Superior temporal gyrus (tissue), 1 donor: Measurements from ENCODE around the gene TSEN2.
"Not testable (repeated sequence)": the region's sequence is repeated elsewhere in the genome, so short reads cannot be mapped to it uniquely, and the experiment has no call there.

Experiments used
- DNase-seq: peaks from one replicate; pipeline ENCODE4 v3.0.0-alpha.2; 2016; ENCODE audit errors: extremely low spot score

The TSEN2 gene

DNA sequence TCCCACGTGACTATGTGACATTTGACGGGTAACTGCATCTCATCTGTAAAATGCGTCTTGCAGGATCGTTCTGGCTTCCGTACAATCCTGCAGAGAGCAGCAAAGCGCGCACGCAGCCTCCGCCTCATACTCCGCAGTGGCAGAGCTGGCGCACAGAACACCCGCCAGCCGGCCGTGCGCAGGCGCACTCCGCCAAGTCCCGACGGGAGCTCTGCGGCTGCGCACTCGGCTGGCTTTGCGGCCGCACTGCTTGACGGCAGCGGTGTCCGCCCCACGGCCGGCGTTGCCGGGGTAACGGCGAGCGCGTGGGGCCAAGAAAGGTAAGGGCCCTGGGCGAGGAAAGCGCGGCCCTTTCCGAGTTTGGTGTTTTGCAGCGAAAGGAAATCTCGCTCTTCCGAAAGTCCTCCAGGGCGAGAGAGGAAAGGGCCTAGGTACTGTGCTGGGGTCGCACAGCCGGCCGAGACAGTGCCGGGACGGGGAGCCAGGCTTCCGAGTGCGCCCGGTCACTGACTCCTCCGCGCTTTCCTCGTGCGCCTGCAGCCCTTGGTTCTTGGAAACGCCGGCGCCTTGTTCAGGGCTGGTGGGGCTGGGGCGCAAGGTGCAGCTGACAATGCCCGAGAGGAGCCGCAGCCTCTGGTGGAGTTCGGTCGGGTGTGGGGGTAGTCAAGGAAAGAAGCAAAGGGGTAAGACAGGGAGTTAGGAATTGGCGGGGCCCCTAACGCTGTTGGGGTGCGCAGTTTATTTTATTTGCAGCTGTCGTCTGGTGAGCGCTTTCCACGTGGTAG lies at the start of gene TSEN2:
Gene TSEN2 (plus strand): TSS at position 283 of the 785 bp plus-strand sequence. CDS start 5,321 bp downstream, outside the sequence.
- DNase-seq = peak; percentile 92

DNA sequence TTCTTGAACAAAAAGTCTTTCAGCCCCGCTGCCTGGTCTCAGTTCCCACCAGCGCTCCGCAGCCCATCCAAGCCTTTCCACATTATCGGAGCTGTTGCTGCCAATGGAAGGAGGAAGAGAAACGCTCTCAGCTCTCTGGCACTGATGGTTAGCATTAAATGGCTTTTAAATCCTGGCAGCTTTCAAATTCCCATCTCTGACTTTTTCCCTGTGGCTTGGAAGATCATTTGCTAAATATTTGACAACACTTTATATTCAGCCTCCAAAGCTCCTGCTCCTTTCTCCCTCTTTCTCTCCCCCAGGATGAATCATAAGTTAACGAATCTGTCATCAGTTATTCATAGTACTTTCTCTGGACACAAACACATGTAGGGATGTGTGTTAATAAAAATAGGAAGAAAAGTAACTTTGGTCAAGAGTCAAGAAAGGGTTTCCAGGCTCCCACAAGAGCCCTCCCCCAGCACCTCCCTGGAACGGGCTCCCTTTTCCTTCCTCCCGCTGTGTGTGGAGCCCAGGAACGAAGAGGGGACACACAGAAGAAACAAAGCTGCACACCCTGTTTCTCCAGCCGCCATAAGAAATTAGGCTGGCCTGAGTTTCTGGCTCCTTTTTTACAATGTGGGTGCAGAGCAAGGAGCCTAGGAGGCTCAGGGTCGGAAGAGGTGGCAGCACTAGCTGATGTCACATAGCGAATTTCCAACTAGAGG lies 47.6 kb upstream of the TSEN2 start:
- DNase-seq = peak; percentile 14

GRCh38 chr3:12437221-12437605 lies 47.1 kb upstream of the TSEN2 start:
- DNase-seq = no peak

- no peak for DNase-seq
Observed at GRCh38 chr3:12437861-12438260, 46.4 kb upstream of the TSEN2 start.

DNA sequence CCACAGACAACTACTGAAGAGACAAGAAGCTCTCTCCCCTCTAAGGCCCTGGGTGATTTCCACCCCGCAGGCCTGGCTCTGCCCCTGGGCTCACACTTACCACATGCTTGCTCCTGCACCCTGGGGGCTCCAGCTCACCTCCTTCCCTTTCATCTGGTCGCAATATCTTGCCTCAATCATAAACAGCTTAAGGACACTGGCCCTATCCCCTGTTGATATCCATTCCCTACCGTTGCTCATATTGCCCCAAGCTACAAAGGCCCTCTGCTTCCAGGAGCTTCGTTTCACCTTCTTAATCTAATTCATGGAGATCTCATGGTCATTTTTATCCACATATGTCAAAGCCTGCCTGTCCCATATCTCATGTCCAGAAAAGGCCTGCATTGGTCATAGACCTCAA lies 46.0 kb upstream of the TSEN2 start:
- DNase-seq = no peak

- no peak for DNase-seq
Observed at GRCh38 chr3:12439161-12439940, 44.9 kb upstream of the TSEN2 start.

- DNase-seq = no peak
Observed at GRCh38 chr3:12440927-12441714, 43.2 kb upstream of the TSEN2 start.

GRCh38 chr3:12442654-12443501 lies 41.4 kb upstream of the TSEN2 start:
- DNase-seq = no peak

GRCh38 chr3:12443781-12444522 lies 40.3 kb upstream of the TSEN2 start:
- DNase-seq = no peak

DNA sequence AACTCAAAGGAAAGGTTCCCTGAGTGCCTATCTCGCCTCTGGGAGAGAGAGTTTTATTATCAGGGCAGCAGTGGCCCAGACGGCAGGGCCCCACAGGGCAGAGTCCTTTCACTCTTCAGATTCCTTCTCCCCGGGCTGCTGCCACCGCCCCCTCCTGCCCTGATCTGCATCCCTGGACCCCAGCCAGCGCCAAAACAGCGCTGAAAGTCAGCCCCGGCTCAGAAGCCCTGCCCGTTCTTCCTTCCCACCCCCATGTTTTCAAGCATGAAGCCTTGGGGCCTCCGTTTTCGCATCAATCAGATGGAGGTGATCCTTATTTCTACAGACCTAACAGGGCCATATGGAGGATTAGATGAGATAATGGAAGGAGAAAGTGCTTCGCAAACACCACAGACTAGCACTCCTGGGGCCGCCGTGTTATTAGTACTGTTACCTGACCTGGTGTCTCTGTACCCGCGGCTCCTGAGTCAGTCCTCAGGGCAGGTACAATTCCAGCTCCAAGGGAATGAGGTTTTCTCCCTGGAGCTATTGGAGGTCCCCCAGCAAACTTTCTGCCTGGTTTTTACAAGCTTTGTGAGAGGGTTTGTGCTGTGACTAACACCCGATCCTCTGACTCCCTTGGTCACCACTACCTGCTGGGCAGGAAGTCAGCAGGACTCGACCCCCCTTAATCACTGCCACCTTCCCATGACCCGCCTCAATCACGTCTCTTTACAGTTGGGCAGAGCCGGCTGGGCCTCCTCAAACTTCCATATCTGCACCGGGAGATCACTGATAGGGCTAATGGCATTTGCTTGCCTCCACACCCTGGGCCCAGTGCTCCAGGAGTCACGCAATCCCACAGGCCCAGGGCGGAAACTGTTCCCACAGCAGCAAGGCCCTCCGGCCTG lies 39.5 kb upstream of the TSEN2 start:
- no peak for DNase-seq

DNA sequence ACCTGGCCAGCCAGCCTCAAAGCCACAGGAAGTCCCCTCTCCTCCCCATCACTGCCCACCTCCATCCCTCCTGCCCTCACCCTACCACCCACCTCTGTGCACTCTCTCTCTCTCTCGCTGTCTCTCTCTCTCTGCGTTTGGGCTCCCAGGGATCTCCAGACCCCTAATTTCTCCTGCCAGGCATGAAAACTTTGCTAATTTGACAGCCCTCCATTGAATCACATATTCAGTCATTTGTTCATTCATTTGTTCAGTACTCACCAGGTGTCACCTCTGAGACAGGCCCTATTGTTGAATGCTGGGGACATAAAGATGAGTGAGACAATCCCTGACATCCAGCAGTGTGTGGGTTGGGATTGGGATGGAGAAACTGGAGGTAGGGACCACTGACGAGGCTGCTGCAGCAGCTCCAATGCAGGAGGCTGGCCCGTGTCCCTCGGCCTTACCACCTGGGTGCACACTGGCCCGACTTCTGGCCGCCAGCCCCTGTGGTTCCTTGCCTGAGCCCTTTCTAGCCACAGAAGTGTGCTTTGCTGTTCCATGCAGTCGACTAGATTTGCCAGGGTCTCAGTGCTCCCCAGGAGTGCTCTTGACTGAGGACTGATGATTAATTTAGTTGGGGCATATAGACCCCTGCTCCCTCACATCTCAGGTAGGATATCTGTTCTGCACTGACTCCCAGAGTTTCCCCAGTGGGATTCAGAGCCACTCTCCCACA lies 38.6 kb upstream of the TSEN2 start:
- DNase-seq = no peak

GRCh38 chr3:12446298-12446697 lies 38.0 kb upstream of the TSEN2 start:
- no peak for DNase-seq

GRCh38 chr3:12447075-12447474 lies 37.2 kb upstream of the TSEN2 start:
- DNase-seq = no peak

DNA sequence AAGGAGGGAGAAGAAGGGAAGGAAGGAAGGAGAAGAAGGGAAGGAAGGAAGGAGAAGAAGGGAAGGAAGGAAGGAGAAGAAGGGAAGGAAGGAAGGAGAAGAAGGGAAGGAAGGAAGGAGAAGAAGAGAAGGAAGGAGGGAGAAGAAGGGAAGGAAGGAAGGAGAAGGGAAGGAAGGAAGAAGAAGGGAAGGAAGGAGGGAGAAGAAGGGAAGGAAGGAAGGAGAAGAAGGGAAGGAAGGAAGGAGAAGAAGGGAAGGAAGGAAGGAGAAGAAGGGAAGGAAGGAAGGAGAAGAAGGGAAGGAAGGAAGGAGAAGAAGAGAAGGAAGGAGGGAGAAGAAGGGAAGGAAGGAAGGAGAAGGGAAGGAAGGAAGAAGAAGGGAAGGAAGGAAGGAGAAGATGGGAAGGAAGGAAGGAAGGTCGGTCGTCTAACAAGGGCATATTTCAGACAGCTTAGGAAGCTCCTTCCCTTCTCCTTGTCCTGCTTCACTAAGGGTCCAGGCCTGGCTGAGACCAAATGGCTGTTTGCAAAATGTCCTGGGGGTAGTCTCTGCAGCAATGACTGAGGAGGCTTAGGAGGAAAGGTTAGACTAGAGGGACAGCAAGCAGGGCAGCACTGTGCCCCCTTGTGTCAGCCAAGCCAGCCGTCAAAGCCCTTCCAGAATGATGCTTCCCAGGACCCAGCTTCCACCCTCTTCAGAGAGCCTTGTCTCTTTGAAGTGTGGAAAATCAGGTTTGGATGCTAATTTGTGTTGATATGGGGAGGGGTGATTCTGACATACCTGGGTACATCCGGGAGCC lies 35.7 kb upstream of the TSEN2 start:
- DNase-seq = not testable (repeated sequence)

- no peak for DNase-seq
Observed at GRCh38 chr3:12449889-12450682, 34.2 kb upstream of the TSEN2 start.

- no peak for DNase-seq
Observed at GRCh38 chr3:12451481-12451880, 32.8 kb upstream of the TSEN2 start.

- DNase-seq = no peak
Observed at GRCh38 chr3:12451960-12452359, 32.3 kb upstream of the TSEN2 start.
